ENCODE results near the gene NDFIP2.
A peak's percentile ranks its signal among the peaks of the same experiment; 100 is the strongest.

NDFIP2 gene

DNA sequence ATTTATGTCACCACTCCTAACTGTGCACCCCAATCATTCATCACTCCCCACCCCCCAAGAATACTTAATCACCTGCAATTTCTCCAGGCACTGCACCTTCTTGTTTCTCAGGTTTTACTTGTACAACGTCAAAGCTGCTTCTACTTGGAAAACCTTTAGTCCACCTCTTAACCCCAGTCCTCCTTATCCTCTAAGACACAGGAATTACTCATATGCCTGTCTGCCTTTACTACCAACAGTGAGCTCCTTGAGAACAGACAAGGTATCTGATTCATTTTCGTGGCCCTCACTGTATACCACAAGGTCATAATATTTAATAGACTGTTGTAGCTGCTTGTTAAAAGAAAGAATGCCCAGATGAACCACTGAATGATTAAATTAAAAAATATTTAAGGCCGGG lies 21.0 kb upstream of the NDFIP2 start:
- no peak for DNase-seq

DNA sequence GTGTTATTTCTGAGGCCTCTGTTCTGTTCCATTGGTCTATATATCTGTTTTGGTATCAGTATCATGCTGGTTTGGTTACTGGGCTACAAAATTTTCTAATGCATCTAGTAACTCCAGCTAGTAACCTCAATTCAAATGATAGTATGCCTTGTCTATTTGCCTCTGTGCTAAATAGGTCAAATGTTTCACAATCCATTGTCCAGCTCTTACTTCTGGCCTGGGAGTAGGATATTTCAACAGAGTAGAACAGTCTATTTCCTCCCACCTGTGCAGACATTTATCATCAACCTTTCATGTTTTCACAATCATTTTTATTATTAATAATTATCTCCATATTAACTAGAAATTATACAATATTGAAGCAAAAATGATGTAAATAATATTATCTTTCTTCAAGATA lies 18.1 kb upstream of the NDFIP2 start:
- no peak for DNase-seq

DNA sequence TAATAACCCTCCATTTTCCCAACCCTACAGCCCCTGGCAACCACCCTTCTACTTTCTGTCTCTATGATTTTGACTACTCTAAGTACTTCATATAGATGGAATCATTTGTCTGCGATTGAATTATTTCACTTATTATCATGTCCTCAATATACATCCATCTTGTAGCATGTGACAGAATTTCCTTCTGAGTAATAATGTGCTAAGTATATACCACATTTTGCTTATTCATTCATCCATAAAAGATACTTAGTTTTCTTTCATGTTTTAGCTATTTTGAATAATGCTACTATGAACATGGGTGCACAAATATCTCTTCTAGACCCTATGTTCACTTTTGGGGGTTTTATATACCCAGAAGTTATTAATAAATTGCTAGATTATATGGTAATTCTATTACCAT lies 17.4 kb upstream of the NDFIP2 start:
- no peak for DNase-seq

DNA sequence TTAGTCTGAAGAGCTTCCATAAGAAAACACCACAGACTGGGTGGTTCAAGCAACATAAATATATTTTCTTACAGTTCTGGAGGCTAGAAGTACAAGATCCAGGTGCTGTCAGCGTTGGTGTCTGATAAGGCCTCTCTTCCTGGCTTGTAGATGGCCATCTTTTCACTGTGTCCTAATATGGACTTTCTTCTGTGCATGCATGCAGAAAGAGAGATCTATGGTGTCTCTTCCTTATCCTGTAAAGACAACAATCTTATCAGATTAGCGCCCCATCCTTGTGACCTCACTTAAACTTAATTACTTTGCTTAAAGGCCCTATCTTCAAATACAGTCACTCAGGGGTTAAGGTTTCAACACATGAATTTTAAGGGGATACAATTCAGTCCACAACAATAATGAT lies 14.1 kb upstream of the NDFIP2 start:
- no peak for DNase-seq

DNA sequence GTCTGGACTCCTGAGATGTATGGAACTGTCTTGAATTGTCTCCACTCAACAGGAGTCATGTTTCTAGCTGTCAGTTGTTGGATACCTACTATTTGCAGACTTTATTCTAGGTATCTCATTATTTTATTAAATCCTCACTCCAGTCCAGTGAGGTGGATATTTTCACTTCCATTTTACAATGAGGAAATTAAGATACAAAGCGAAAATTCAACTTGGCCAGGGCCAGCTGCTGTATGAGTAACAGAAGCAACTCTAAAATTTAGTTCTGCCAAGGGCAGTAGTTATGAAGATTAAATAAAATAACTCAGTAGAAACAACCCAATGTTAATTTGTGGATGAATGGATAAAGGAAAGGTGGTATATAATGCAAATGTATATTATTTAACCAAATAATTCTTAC lies 12.6 kb upstream of the NDFIP2 start:
- no peak for DNase-seq

DNA sequence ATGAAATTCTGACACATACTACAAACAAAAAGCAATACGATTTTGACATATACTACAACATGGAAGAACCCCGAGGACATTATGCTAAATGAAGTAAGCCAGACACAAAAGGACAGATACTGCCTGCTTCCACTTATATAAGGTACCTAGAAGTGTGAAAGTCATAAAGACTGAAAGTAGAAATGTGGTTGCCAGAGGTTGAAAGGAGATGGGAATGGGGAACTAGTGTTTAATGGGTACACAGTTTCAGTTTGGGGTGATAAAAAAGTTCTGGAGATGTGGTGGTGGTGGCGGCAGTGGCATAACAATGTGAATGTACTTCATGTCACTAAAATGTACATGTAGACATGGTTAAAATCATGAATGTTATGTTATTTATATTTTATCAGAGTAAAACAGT lies 12.1 kb upstream of the NDFIP2 start:
- DNase-seq: no peak

DNA sequence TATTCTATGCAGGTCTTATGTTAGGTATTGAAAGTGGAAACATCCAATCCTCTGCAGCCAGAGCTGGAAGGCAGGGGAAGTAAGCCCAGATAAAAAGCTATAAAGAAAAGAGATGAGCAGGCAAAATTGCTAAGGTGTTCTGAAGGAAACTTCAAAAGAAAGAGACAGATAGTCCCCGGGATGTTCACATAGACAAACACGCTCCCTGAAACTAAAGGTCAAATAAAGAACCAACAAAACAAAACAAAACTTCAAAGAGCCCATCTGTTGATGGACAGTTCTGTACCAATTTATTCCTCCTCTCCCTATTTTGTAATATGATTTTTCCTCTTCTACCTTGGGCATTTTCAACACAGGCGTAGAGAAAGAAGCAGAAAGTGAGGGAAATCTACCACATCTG lies 11.3 kb upstream of the NDFIP2 start:
- no peak for DNase-seq

DNA sequence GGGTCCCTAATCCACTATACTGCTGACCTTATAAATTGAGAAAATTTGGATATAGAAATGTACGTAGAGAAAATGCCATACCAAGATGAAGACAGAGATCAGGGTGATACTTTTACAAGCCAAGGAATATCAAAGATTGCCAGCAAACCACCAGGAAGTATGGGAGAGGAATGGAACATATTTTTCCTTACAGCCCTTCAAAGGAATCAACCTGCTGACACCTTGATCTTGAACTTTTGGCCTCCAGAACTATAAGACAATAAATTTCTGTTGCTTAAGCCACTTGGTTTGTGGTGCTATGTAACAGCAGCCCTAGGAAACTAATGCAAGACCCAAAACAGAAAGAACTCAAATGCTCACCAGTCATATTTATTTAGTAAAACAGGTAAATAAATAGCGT lies 10.3 kb upstream of the NDFIP2 start:
- DNase-seq: no peak

DNA sequence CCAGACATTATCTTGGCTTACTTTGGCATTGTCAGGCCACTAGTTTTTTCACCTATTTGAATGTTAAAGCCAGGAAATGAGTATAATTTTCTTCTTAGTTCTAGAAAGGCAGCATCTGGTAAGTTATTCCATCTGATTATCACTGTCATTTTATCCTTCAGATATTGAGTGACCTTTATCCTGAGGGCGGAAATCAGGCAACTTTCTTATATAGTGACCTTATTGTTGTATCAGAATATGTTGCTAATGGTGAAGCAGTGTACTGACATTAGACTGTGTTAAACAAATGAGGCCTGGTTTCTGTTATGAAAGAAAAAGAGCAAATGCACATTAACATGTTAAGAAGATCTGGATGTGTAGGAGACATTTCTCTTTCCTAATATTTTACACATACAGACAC lies 5.4 kb upstream of the NDFIP2 start:
- DNase-seq: no peak

DNA sequence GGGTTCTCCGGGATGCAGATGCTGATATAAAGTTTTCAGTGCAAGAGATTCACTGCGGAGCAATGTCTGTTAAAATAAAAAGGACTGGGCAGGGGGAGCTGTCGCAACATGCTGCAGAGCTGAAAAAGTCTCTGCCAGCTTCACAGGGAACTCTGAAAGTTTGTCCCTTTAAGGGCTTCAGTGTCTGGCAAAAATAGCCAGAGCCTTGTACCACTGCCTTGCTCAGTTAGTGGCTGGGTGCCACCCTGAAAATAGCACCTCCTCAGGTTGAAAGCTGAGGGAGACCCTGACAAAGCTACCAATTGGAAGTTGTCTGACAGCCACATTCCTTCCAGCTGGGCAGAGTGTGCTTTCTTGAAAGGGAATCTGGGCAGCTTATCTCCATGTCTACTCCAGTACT lies 3.0 kb upstream of the NDFIP2 start:
- no peak for DNase-seq

DNA sequence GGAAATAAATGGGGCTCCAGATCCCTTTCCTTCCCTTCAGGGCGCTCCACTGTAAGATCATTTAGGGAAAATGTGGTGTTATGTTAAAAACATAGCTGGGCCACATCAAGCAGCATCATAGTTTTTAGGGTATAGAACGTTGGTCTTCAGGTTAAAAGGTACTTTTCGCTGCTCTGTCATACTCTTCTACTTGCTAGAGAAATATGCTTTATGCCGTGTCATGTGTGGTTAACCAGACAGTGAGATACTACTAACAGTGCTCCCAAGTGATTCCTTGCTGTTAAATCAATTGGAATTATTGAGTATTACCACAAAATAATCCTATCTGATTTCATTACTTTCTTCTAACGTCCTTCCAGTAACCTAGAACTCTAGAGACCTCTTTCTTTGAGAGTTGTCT lies 1.1 kb upstream of the NDFIP2 start:
- no peak for DNase-seq

DNA sequence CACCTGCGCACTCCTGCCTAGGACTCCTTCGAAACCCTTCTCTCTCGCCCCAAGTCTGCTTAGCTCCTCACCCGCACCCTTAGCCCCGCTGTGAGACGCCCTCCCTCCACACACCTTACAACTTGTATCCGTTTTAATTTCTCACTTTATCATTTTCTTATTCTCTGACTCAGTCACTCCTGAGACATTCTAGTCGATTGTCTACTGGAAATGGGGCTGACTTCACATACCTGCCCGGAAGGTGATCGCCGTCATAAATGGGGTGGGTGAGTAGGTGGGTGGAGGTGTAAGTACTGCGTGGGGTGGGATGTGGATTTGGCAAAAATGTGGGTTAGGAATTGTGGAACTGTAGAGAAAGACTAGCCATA lies 714 bp downstream of the NDFIP2 start:
- peak; percentile 66 for DNase-seq

DNA sequence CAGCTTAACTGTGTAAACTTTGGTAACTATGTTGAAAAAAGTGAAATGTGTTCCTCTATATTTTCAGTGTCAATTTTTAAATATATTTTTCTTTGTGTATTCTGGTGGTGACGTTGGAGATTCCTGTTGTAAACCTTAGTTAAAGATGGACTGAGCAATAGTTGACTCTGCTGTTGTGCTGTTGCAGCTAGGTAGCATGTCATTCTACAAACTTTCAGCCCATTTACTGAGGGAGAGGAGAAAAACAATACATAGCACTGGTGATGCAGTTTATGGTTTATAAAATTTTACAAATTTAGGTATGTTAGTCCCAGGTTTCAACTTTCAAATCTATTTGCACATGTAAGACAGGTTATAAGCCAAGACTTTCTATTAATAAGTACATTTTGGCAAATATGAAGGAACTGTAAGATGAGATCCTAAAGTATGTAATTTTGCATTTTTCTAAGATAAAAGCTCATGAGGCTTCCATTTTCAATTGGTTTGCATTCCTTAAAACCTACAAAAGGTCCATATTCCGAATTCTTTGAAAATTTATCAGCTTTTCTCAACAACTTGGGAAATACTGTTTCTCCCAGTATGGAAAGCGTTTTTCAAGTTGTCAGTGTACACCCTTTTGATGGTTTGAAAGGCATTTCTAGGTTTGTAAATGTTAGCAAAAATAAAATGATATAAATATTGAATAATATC lies 1.5 kb downstream of the NDFIP2 start:
- DNase-seq: no peak

DNA sequence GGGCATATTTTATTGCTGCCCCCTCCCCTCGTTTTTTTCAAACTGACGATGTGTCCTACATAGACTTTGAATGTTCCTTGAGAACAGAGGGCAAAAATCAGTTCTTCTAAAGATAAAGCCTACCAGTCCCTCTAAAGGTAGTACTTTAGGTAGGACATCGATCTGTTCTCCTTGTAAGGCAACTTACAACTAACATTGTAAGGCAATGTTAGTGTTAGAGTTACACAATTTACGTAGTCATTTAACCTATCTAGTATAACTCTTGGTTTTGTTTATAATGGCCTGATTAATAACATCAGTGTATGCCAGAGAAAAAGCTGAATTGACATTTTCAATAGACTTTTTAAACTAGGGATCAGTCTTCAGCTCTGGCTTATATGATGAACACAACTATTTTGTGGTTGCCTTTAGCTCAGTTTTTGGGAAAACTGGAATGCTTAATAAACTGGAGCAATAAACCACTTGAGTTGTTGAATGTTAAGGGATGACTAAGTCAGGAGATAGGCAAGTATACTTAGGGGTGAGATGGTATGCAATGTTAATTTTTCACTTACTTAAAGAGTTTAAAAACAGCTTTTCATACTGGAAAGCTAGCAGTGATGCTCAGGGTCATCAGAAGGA lies 2.2 kb downstream of the NDFIP2 start:
- DNase-seq: no peak

DNA sequence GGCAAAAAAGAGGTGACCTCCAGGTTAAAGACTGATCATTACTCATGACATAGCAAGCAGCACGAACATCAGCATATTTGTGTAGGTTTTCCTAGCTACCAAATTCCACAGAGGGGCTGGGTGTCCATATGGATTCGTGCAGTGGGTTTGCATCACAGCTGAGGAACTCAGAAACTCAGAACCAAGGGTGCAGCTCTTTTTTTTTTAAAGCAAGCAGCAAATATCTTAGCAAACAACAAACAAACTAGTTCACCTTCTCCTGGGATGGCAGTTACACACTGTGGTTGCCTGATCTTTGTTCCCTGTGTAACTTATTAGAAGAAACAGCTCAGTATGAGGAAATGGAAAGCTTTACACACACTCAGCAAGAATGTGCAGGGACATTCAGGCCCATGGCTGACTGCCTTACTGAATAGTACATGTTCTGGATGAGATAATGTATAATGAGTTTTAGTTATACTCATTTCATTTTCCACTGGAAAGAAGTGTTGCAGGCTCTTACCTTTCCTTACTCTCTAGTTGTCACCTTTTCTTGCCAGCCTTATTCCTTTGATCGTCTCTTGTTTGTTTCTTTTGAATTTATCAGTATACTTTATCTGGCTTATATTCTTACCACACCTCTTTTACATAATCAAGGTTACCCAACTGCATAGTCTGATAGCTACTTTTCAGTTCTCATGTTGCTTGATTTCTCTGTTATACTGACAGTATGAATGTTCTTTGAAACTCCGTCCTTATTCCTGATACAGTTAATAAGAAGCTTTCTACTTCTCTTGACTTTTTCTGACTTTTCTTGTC lies 4.3 kb downstream of the NDFIP2 start:
- DNase-seq: no peak

DNA sequence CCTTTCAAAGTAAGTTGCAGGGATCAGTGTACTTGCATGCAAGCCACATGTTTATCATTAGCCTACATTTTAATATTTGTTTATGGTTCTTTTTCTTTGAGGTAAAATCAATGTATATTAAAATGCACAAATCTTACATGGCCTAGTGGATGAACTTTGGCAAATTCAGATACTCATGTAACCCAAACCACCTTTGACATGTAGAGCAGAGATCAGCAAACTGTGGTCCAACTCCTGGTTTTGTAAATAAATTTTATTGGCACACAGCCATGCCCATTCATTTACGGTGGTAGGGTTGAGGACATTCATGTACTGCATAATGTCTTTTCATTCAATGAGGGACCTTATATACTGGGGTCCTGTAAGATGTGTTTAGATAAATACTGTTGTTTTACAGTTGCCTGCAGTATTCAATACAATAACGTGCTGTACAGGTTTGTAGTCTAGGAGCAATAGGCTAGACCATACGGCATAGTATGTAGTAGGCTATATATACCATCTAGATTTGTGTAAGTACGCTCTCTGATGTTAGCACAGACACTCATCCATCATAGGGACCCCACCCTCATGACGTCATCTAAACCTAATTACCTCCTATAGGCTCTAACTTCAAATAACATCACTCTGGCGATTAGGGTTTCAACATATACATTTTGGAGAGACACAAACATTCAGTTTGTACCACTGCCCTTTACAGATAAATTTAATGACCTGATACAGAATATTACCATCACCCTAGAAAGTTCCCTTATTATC lies 5.7 kb downstream of the NDFIP2 start:
- no peak for DNase-seq

DNA sequence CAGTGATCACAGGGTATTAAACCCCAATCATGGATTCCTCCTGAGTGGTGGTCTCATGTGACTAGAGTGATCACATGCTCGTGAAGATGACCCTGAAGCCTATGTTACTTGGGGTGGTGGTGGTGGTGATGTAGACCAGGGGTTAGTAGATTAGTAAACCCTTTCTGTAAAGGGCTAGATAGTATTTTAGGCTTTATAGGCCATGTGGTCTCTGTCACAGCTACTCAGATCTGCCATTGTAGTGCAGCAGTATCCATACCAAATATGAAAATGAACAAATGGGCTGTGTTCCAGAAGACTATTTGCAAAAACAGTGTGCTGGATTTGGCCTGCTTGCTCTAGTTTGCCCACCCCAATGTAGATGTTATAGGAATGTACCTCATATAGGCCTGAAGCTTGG lies 9.4 kb downstream of the NDFIP2 start:
- DNase-seq: no peak

DNA sequence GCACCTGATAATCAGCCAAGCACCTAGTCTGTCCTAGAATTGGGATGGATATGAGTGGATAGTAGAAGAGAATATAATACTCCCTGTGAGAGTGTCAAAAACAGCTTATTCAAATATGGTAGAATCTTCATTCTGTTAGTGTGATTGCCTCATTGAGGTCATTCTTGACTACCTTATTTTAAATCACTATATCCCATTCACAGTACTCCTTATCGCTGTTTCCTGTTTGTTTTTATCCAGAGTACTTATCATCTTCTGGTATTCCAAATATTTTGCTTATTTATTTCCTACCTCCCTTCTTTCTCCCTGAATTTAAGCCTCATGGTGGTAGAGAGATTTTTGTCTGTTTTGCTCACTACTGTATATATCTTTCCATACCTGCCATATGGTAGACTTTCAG lies 9.9 kb downstream of the NDFIP2 start:
- no peak for DNase-seq

DNA sequence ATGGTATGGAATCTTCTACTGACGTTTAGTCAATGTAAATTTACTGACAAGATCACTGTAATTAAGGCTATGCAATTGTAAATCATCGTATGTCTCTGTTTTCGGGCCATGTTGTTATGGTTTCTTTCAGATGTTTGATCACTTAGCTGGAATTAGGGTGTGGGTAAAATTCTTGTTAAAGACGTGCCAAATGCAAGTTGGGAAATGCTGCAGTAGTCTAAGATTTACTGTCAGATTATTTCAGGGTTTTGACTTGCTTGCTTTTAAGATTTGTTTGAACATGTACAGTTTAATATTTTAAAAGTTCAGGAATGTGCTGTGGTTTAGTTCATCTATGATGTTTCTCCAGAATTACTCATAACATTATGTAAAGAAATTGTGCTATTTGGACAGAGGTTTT lies 10.8 kb downstream of the NDFIP2 start:
- no peak for DNase-seq

DNA sequence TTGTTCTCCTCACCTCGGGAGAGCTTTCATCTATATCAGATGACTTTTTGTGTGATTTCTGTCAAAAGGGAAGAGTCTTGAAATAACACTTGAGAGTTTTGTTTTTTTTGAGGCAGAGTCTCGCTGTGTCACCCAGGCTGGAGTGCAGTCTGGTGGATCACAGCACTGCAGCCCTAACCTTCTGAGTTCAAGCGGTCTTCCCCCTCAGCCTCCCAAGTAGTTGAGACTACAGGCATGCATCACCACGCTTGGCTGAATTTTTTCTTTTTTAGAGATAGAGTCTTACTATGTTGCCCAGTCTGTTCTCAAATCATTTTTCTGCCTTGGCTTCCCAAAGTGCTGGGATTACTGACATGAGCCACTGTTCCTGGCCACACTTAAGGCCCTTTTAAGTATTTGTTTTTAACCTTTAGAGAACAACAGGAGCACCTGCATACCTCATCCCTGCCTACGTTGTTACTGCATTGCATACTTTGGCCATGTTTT lies 11.4 kb downstream of the NDFIP2 start:
- DNase-seq: no peak

DNA sequence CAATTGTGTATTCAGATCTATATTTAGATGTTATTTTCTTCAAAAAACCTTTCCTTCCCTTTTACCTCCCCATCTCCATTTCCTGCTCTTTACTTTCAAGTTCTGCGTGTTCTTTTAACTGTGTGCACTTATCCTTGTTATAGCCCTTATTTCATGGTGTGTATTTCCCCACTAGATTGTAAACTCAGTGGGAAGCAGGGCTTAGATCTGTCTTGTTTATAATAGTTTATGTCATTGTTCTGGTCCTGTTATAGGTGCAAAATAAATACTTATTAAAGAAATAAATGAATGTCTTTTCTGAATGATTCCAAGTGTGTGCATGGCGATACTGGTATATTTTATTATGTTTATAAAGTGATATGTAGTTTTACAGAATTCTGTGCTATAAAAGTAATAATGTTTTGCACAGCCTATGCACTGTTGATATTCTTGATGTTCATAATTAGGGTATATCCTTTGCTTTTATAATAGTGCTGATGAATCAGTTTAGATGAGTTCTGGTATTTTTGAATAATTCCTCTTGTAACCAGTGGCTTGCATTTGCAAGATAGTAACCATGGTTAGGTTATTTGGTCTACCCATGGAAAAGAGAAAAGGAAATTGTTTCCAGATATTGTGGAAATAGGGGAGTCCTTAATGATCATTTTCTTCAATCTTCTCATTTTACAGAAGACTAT lies 12.1 kb downstream of the NDFIP2 start:
- DNase-seq: no peak

DNA sequence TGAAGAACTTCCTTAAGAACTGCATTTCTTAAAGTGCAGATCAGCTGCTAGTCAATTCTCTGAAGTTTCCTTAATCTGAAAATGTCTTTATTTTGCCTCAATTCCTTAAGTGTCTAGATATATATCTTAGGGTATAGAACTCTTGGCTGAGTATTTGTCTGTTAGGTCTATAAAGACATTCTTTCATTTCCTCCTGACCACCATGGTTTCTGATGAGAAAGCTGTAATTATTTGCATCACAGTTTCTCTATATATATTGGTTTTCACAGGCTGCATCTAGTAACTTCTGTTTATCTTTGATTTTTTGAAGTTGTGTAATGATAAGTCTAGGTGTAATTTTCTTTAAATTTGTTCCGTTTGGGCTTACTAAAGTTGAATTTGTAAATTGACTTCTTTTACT lies 15.2 kb downstream of the NDFIP2 start:
- DNase-seq: no peak

DNA sequence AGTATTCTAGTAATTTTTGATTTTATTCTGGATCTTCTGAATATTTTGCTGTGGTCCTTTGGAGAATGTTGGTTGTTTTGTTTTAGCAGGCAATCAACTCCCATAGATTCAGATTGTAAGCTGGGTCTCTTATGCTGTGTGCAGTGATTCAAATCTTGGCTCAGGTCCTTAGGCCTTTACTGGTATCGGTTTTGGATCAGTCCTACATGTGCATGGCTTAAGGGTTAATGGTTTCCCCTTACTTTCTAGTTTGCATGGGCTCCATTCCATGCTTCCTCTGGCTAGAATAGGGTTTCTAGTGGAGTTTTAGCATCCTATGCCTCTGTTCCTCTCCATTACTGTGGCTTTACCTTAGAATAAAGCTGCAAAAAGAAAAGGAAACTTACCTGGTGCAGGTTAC lies 16.1 kb downstream of the NDFIP2 start:
- DNase-seq: no peak

All from stimulated activated CD4-positive, alpha-beta T cell treated with anti-CD3 and anti-CD28 coated beads, Interleukin-12 subunit alpha, Interleukin-12 subunit beta, amount 100 ng/mL, for 4 hours (primary cell).